GM18499 (cell line): Measurements from ENCODE around the gene FUNDC1.
"Not testable (repeated sequence)": the region's sequence is repeated elsewhere in the genome, so short reads cannot be mapped to it uniquely, and the experiment has no call there.

Experiments
- ATAC-seq: cut with Tn5 transposase; IDR thresholded peaks from one replicate; pipeline ENCODE4 v1.9.1; 2021; ENCODE audit warnings: moderate number of reproducible peaks; ENCODE audit not compliant: insufficient read depth, unreplicated experiment

FUNDC1 gene

GRCh38 chrX:44542567-44543325 is at the start of gene FUNDC1:
Gene FUNDC1 (minus strand): TSS chrX:44542859. CDS start chrX:44542832, 27 bp downstream.
- peak; percentile 85 for ATAC-seq

GRCh38 chrX:44585866-44586265 is 43.2 kb upstream of the FUNDC1 start:
- ATAC-seq: no peak

- ATAC-seq: no peak
These were observed 37.8 kb upstream of the FUNDC1 start for GRCh38 chrX:44580466-44580865.

- ATAC-seq: no peak
These were observed 29.8 kb upstream of the FUNDC1 start for GRCh38 chrX:44572340-44572938.

- ATAC-seq: no peak
These were observed 27.9 kb upstream of the FUNDC1 start for GRCh38 chrX:44570522-44570921.

GRCh38 chrX:44569122-44569521 is 26.5 kb upstream of the FUNDC1 start:
- no peak for ATAC-seq

- ATAC-seq: no peak
These were observed 25.5 kb upstream of the FUNDC1 start for GRCh38 chrX:44568196-44568595.

GRCh38 chrX:44561896-44562295 is 19.2 kb upstream of the FUNDC1 start:
- not testable (repeated sequence) for ATAC-seq

GRCh38 chrX:44550563-44550962 is 7.9 kb upstream of the FUNDC1 start:
- ATAC-seq: no peak

- not testable (repeated sequence) for ATAC-seq
These were observed 2.8 kb upstream of the FUNDC1 start for GRCh38 chrX:44545454-44545853.

GRCh38 chrX:44544036-44544435 is 1.4 kb upstream of the FUNDC1 start:
- no peak for ATAC-seq

- ATAC-seq: no peak
These were observed 6.5 kb downstream of the FUNDC1 start for GRCh38 chrX:44536198-44536597.

- no peak for ATAC-seq
These were observed 13.3 kb downstream of the FUNDC1 start for GRCh38 chrX:44529310-44529709.

GRCh38 chrX:44514272-44514671 is 28.4 kb downstream of the FUNDC1 start:
- no peak for ATAC-seq

- ATAC-seq: no peak
These were observed 35.4 kb downstream of the FUNDC1 start for GRCh38 chrX:44507292-44507691.

GRCh38 chrX:44506678-44507077 is 36.0 kb downstream of the FUNDC1 start:
- ATAC-seq: no peak

- no peak for ATAC-seq
These were observed 39.1 kb downstream of the FUNDC1 start for GRCh38 chrX:44503560-44503959.

- ATAC-seq: no peak
These were observed 47.6 kb downstream of the FUNDC1 start for GRCh38 chrX:44495091-44495490.

- ATAC-seq: no peak
These were observed 48.3 kb downstream of the FUNDC1 start for GRCh38 chrX:44494357-44494756.

GRCh38 chrX:44489515-44489914 is 53.1 kb downstream of the FUNDC1 start:
- ATAC-seq: no peak

GRCh38 chrX:44484607-44485146 is 58.0 kb downstream of the FUNDC1 start:
- no peak for ATAC-seq
